Hematopoietic multipotent progenitor cell treated with erythropoietin and hydrocortisone succinate and interleukin-3 and kit ligand, for 6 days (in vitro differentiated cells): ENCODE results near the gene TXLNG.
"Not testable (repeated sequence)": the region's sequence is repeated elsewhere in the genome, so short reads cannot be mapped to it uniquely, and the experiment has no call there.

Experiments used
- DNase-seq: peaks from one replicate; pipeline ENCODE4 v3.0.0-alpha.2; 2015

TXLNG gene

GRCh38 chrX:16786139-16786790 lies at the start of gene TXLNG:
TXLNG (plus strand) TSS chrX:16786466; CDS start chrX:16786488, 22 bp downstream.
- DNase-seq, result peak; percentile 97

- DNase-seq, result no peak
Measured at GRCh38 chrX:16737024-16737423, 49.2 kb upstream of the TXLNG start.

- DNase-seq, result no peak
Measured at GRCh38 chrX:16739574-16739973, 46.7 kb upstream of the TXLNG start.

- DNase-seq, result no peak
Measured at GRCh38 chrX:16743604-16744325, 42.5 kb upstream of the TXLNG start.

- DNase-seq, result no peak
Measured at GRCh38 chrX:16745102-16745501, 41.2 kb upstream of the TXLNG start.

- no peak for DNase-seq
Measured at GRCh38 chrX:16745659-16746058, 40.6 kb upstream of the TXLNG start.

GRCh38 chrX:16748425-16748824 lies 37.8 kb upstream of the TXLNG start:
- DNase-seq, result no peak

- DNase-seq, result no peak
Measured at GRCh38 chrX:16750136-16750535, 36.1 kb upstream of the TXLNG start.

GRCh38 chrX:16754019-16754418 lies 32.2 kb upstream of the TXLNG start:
- DNase-seq, result no peak

GRCh38 chrX:16756724-16757123 lies 29.5 kb upstream of the TXLNG start:
- no peak for DNase-seq

- not testable (repeated sequence) for DNase-seq
Measured at GRCh38 chrX:16761500-16761899, 24.8 kb upstream of the TXLNG start.

- no peak for DNase-seq
Measured at GRCh38 chrX:16762579-16762978, 23.7 kb upstream of the TXLNG start.

- no peak for DNase-seq
Measured at GRCh38 chrX:16765594-16765993, 20.7 kb upstream of the TXLNG start.

GRCh38 chrX:16770970-16771482 lies 15.2 kb upstream of the TXLNG start:
- no peak for DNase-seq

GRCh38 chrX:16771483-16772398 lies 14.5 kb upstream of the TXLNG start:
- peak; percentile 75 for DNase-seq

- DNase-seq, result peak; percentile 17
Measured at GRCh38 chrX:16772460-16772859, 13.8 kb upstream of the TXLNG start.

- DNase-seq, result no peak
Measured at GRCh38 chrX:16774746-16775145, 11.5 kb upstream of the TXLNG start.

GRCh38 chrX:16778545-16778944 lies 7.7 kb upstream of the TXLNG start:
- no peak for DNase-seq

GRCh38 chrX:16778993-16779392 lies 7.3 kb upstream of the TXLNG start:
- no peak for DNase-seq

- DNase-seq, result not testable (repeated sequence)
Measured at GRCh38 chrX:16779815-16780214, 6.5 kb upstream of the TXLNG start.

- no peak for DNase-seq
Measured at GRCh38 chrX:16783452-16783851, 2.8 kb upstream of the TXLNG start.

- DNase-seq, result not testable (repeated sequence)
Measured at GRCh38 chrX:16784440-16784839, 1.8 kb upstream of the TXLNG start.
